ENCODE results near the gene SPI1.

Gene SPI1

GRCh38 chr11:47360341-47360740 lies 18.0 kb downstream of the SPI1 start:
- DNase-seq (ENCODE audit: low read depth, low spot score): no peak
- TF ChIP-seq ZNF274 (IDR thresholded peaks at IDR 0.05; ENCODE audit: low read depth, low read length) (no peak), YY1 (IDR thresholded peaks at IDR 0.05; ENCODE audit: insufficient read depth, insufficient read length) (no peak), SUZ12 (IDR thresholded peaks at IDR 0.05; ENCODE audit: extremely low read depth, insufficient read depth, insufficient read length) (no peak)
- Histone ChIP-seq H3K9me3 (ENCODE audit: insufficient read depth, low read length) (no peaks in the 10 kb centered on the region), H3K4me1 (ENCODE audit: insufficient read depth, insufficient read length) (no peaks in the 10 kb centered on the region), H3K27me3 (ENCODE audit: insufficient read depth, insufficient read length) (no peaks in the 10 kb centered on the region), H3K9ac (ENCODE audit: insufficient read length, low read depth) (no peak overlapping the region), H3K36me3 (ENCODE audit: insufficient read depth, insufficient read length, low read length) (peaks cover 3% of the 10 kb centered on the region), H3K4me3 (ENCODE audit: insufficient read length, low read depth) (no peak overlapping the region)

GRCh38 chr11:47359586-47359985 lies 18.8 kb downstream of the SPI1 start:
- no peak overlapping the region for H3K4me3 ChIP-seq (ENCODE audit: insufficient read length, low read depth)
- no peak for DNase-seq (ENCODE audit: low read depth, low spot score)
- no peaks in the 10 kb centered on the region for H3K4me1 ChIP-seq (ENCODE audit: insufficient read depth, insufficient read length)
- TF ChIP-seq YY1 (IDR thresholded peaks at IDR 0.05; ENCODE audit: insufficient read depth, insufficient read length): no peak
- no peak for TF ChIP-seq ZNF274 (IDR thresholded peaks at IDR 0.05; ENCODE audit: low read depth, low read length)
- no peak for TF ChIP-seq SUZ12 (IDR thresholded peaks at IDR 0.05; ENCODE audit: extremely low read depth, insufficient read depth, insufficient read length)
- H3K9ac ChIP-seq (ENCODE audit: insufficient read length, low read depth): no peak overlapping the region
- peaks cover 3% of the 10 kb centered on the region for H3K36me3 ChIP-seq (ENCODE audit: insufficient read depth, insufficient read length, low read length)
- no peaks in the 10 kb centered on the region for H3K27me3 ChIP-seq (ENCODE audit: insufficient read depth, insufficient read length)
- no peaks in the 10 kb centered on the region for H3K9me3 ChIP-seq (ENCODE audit: insufficient read depth, low read length)

- Histone ChIP-seq H3K4me3 (ENCODE audit: insufficient read length, low read depth) (no peak overlapping the region), H3K9me3 (ENCODE audit: insufficient read depth, low read length) (no peaks in the 10 kb centered on the region), H3K4me1 (ENCODE audit: insufficient read depth, insufficient read length) (no peaks in the 10 kb centered on the region), H3K36me3 (ENCODE audit: insufficient read depth, insufficient read length, low read length) (peaks cover 3% of the 10 kb centered on the region), H3K27me3 (ENCODE audit: insufficient read depth, insufficient read length) (no peaks in the 10 kb centered on the region), H3K9ac (ENCODE audit: insufficient read length, low read depth) (no peak overlapping the region)
- no peak for TF ChIP-seq SUZ12 (IDR thresholded peaks at IDR 0.05; ENCODE audit: extremely low read depth, insufficient read depth, insufficient read length)
- TF ChIP-seq ZNF274 (IDR thresholded peaks at IDR 0.05; ENCODE audit: low read depth, low read length): no peak
- no peak for TF ChIP-seq YY1 (IDR thresholded peaks at IDR 0.05; ENCODE audit: insufficient read depth, insufficient read length)
- no peak for DNase-seq (ENCODE audit: low read depth, low spot score)
These were observed 19.2 kb downstream of the SPI1 start for GRCh38 chr11:47359162-47359561.

- DNase-seq (ENCODE audit: low read depth, low spot score): no peak
- no peak overlapping the region for H3K4me3 ChIP-seq (ENCODE audit: insufficient read length, low read depth)
These were observed 19.7 kb downstream of the SPI1 start for GRCh38 chr11:47358731-47359051.

GRCh38 chr11:47357985-47358730 lies 20.2 kb downstream of the SPI1 start:
- no peaks in the 10 kb centered on the region for H3K4me1 ChIP-seq (ENCODE audit: insufficient read depth, insufficient read length)
- no peak for DNase-seq (ENCODE audit: low read depth, low spot score)
- no peak overlapping the region for H3K9ac ChIP-seq (ENCODE audit: insufficient read length, low read depth)
- TF ChIP-seq YY1 (IDR thresholded peaks at IDR 0.05; ENCODE audit: insufficient read depth, insufficient read length): no peak
- no peak for TF ChIP-seq ZNF274 (IDR thresholded peaks at IDR 0.05; ENCODE audit: low read depth, low read length)
- TF ChIP-seq SUZ12 (IDR thresholded peaks at IDR 0.05; ENCODE audit: extremely low read depth, insufficient read depth, insufficient read length): no peak
- peaks cover 3% of the 10 kb centered on the region for H3K36me3 ChIP-seq (ENCODE audit: insufficient read depth, insufficient read length, low read length)
- no peak overlapping the region for H3K4me3 ChIP-seq (ENCODE audit: insufficient read length, low read depth)
- H3K9me3 ChIP-seq (ENCODE audit: insufficient read depth, low read length): no peaks in the 10 kb centered on the region
- H3K27me3 ChIP-seq (ENCODE audit: insufficient read depth, insufficient read length): no peaks in the 10 kb centered on the region

More at GRCh38 chr11:47358731-47359051, 19.7 kb downstream of the SPI1 start:
- H3K36me3 ChIP-seq (ENCODE audit: insufficient read depth, insufficient read length, low read length): peaks cover 3% of the 10 kb centered on the region
- TF ChIP-seq SUZ12 (IDR thresholded peaks at IDR 0.05; ENCODE audit: extremely low read depth, insufficient read depth, insufficient read length): no peak
- TF ChIP-seq YY1 (IDR thresholded peaks at IDR 0.05; ENCODE audit: insufficient read depth, insufficient read length): no peak
- no peak for TF ChIP-seq ZNF274 (IDR thresholded peaks at IDR 0.05; ENCODE audit: low read depth, low read length)
- H3K27me3 ChIP-seq (ENCODE audit: insufficient read depth, insufficient read length): no peaks in the 10 kb centered on the region
- H3K4me1 ChIP-seq (ENCODE audit: insufficient read depth, insufficient read length): no peaks in the 10 kb centered on the region
- no peaks in the 10 kb centered on the region for H3K9me3 ChIP-seq (ENCODE audit: insufficient read depth, low read length)
- H3K9ac ChIP-seq (ENCODE audit: insufficient read length, low read depth): no peak overlapping the region

- Histone ChIP-seq H3K4me1 (ENCODE audit: insufficient read depth, insufficient read length) (no peaks in the 10 kb centered on the region), H3K27me3 (ENCODE audit: insufficient read depth, insufficient read length) (no peaks in the 10 kb centered on the region), H3K9ac (ENCODE audit: insufficient read length, low read depth) (no peak overlapping the region), H3K36me3 (ENCODE audit: insufficient read depth, insufficient read length, low read length) (peaks cover 3% of the 10 kb centered on the region), H3K4me3 (ENCODE audit: insufficient read length, low read depth) (no peak overlapping the region), H3K9me3 (ENCODE audit: insufficient read depth, low read length) (no peaks in the 10 kb centered on the region)
- TF ChIP-seq ZNF274 (IDR thresholded peaks at IDR 0.05; ENCODE audit: low read depth, low read length) (no peak), SUZ12 (IDR thresholded peaks at IDR 0.05; ENCODE audit: extremely low read depth, insufficient read depth, insufficient read length) (no peak), YY1 (IDR thresholded peaks at IDR 0.05; ENCODE audit: insufficient read depth, insufficient read length) (no peak)
- no peak for DNase-seq (ENCODE audit: low read depth, low spot score)
These were observed 21.4 kb downstream of the SPI1 start for GRCh38 chr11:47356998-47357329.

- Histone ChIP-seq H3K4me1 (ENCODE audit: insufficient read depth, insufficient read length) (peaks cover under 1% of the 10 kb centered on the region), H3K4me3 (ENCODE audit: insufficient read length, low read depth) (no peak overlapping the region), H3K36me3 (ENCODE audit: insufficient read depth, insufficient read length, low read length) (peaks cover 3% of the 10 kb centered on the region), H3K9me3 (ENCODE audit: insufficient read depth, low read length) (no peaks in the 10 kb centered on the region), H3K27me3 (ENCODE audit: insufficient read depth, insufficient read length) (no peaks in the 10 kb centered on the region), H3K9ac (ENCODE audit: insufficient read length, low read depth) (no peak overlapping the region)
- no peak for TF ChIP-seq YY1 (IDR thresholded peaks at IDR 0.05; ENCODE audit: insufficient read depth, insufficient read length)
- TF ChIP-seq SUZ12 (IDR thresholded peaks at IDR 0.05; ENCODE audit: extremely low read depth, insufficient read depth, insufficient read length): no peak
- TF ChIP-seq ZNF274 (IDR thresholded peaks at IDR 0.05; ENCODE audit: low read depth, low read length): no peak
- no peak for DNase-seq (ENCODE audit: low read depth, low spot score)
These were observed 22.0 kb downstream of the SPI1 start for GRCh38 chr11:47356129-47356997.

All from NT2/D1 (cell line).